ENCODE data around the gene RBM26. TPM values are rescaled to one million over a fixed set of nuclear protein-coding genes. Genes with fewer than 3 reads are reported as not detected.

RBM26 gene
- total and polyA plus RNA-seq, 2 donors (not counting 1 experiment from before 2014, with no cell fraction given), result 19.9 to 20.3 TPM

GRCh38 chr13:79398915-79399314, 7.1 kb downstream of the RBM26 start:
- Histone ChIP-seq H3K9me3 (ENCODE audit: control insufficient read depth, insufficient read depth, low read depth, low read length) (no peaks in the 10 kb centered on the region), H2AFZ (ENCODE audit: low read length) (no peak overlapping the region), H3K4me3 (replicated peaks in 1 of 4; ENCODE audit: control extremely low read depth in 1 of 4, insufficient read depth in 1 of 4, low read depth in 3 of 4, low read length in 4 of 4) (no peak overlapping the region), H3K4me2 (ENCODE audit: extremely low read depth, insufficient read depth, low read length) (no peak overlapping the region), H3K79me2 (ENCODE audit: control insufficient read depth, insufficient read depth, low read length) (peaks cover 84% of the 10 kb centered on the region), H3K9ac (ENCODE audit: insufficient read depth, low read length) (no peak overlapping the region), H3K4me1 (ENCODE audit: control insufficient read depth, extremely low read depth, insufficient read depth, low read length) (no peaks in the 10 kb centered on the region), H3K27me3 (ENCODE audit: control insufficient read depth, insufficient read depth, low read length) (no peaks in the 10 kb centered on the region), H3K36me3 (ENCODE audit: control insufficient read depth, insufficient read depth, low read length) (no peaks in the 10 kb centered on the region), H3K27ac (ENCODE audit: insufficient read depth, low read length) (no peak overlapping the region), H4K20me1 (ENCODE audit: control insufficient read depth, extremely low read depth, insufficient read depth, low read length) (no peaks in the 10 kb centered on the region)
- TF ChIP-seq CTCF (conservative IDR thresholded peaks at IDR 0.05 in 1 of 2, IDR thresholded peaks at IDR 0.05 in 1 of 2; ENCODE audit: low read depth in 1 of 2, low read length in 2 of 2) (no peak), EZH2 (IDR thresholded peaks at IDR 0.05; ENCODE audit: low read length, missing control alignments) (no peak)
- peak; percentile 10 to 24 for DNase-seq (ENCODE audit: low read depth in 2 of 2)

GRCh38 chr13:79398127-79398526, 7.9 kb downstream of the RBM26 start:
- Histone ChIP-seq H3K36me3 (ENCODE audit: control insufficient read depth, insufficient read depth, low read length) (no peaks in the 10 kb centered on the region), H3K9ac (ENCODE audit: insufficient read depth, low read length) (no peak overlapping the region), H3K79me2 (ENCODE audit: control insufficient read depth, insufficient read depth, low read length) (peaks cover 83% of the 10 kb centered on the region), H2AFZ (ENCODE audit: low read length) (no peak overlapping the region), H3K4me1 (ENCODE audit: control insufficient read depth, extremely low read depth, insufficient read depth, low read length) (no peaks in the 10 kb centered on the region), H3K27me3 (ENCODE audit: control insufficient read depth, insufficient read depth, low read length) (no peaks in the 10 kb centered on the region), H4K20me1 (ENCODE audit: control insufficient read depth, extremely low read depth, insufficient read depth, low read length) (no peaks in the 10 kb centered on the region), H3K4me3 (replicated peaks in 1 of 4; ENCODE audit: control extremely low read depth in 1 of 4, insufficient read depth in 1 of 4, low read depth in 3 of 4, low read length in 4 of 4) (no peak overlapping the region), H3K4me2 (ENCODE audit: extremely low read depth, insufficient read depth, low read length) (no peak overlapping the region), H3K9me3 (ENCODE audit: control insufficient read depth, insufficient read depth, low read depth, low read length) (no peaks in the 10 kb centered on the region), H3K27ac (ENCODE audit: insufficient read depth, low read length) (no peak overlapping the region)
- DNase-seq (ENCODE audit: low read depth in 2 of 2), result no peak
- TF ChIP-seq EZH2 (IDR thresholded peaks at IDR 0.05; ENCODE audit: low read length, missing control alignments) (no peak), CTCF (conservative IDR thresholded peaks at IDR 0.05 in 1 of 2, IDR thresholded peaks at IDR 0.05 in 1 of 2; ENCODE audit: low read depth in 1 of 2, low read length in 2 of 2) (no peak)

- H2AFZ ChIP-seq (ENCODE audit: low read length), result no peak overlapping the region
- no peaks in the 10 kb centered on the region for H3K4me1 ChIP-seq (ENCODE audit: control insufficient read depth, extremely low read depth, insufficient read depth, low read length)
- no peak overlapping the region for H3K4me3 ChIP-seq (replicated peaks in 1 of 4; ENCODE audit: control extremely low read depth in 1 of 4, insufficient read depth in 1 of 4, low read depth in 3 of 4, low read length in 4 of 4)
- H3K27me3 ChIP-seq (ENCODE audit: control insufficient read depth, insufficient read depth, low read length), result no peaks in the 10 kb centered on the region
- H4K20me1 ChIP-seq (ENCODE audit: control insufficient read depth, extremely low read depth, insufficient read depth, low read length), result peaks cover 2% of the 10 kb centered on the region
- no peaks in the 10 kb centered on the region for H3K9me3 ChIP-seq (ENCODE audit: control insufficient read depth, insufficient read depth, low read depth, low read length)
- no peak overlapping the region for H3K27ac ChIP-seq (ENCODE audit: insufficient read depth, low read length)
- no peak for DNase-seq (ENCODE audit: low read depth in 2 of 2)
- TF ChIP-seq CTCF (conservative IDR thresholded peaks at IDR 0.05 in 1 of 2, IDR thresholded peaks at IDR 0.05 in 1 of 2; ENCODE audit: low read depth in 1 of 2, low read length in 2 of 2) (no peak), EZH2 (IDR thresholded peaks at IDR 0.05; ENCODE audit: low read length, missing control alignments) (no peak)
- no peak overlapping the region for H3K4me2 ChIP-seq (ENCODE audit: extremely low read depth, insufficient read depth, low read length)
- no peaks in the 10 kb centered on the region for H3K36me3 ChIP-seq (ENCODE audit: control insufficient read depth, insufficient read depth, low read length)
- H3K79me2 ChIP-seq (ENCODE audit: control insufficient read depth, insufficient read depth, low read length), result peaks cover 75% of the 10 kb centered on the region
- no peak overlapping the region for H3K9ac ChIP-seq (ENCODE audit: insufficient read depth, low read length)
Observed at GRCh38 chr13:79395881-79396280, 10.2 kb downstream of the RBM26 start.

Measured in fibroblast of lung (primary cell).